Renal cortical epithelial cell (primary cell): ENCODE data around the gene SLIT1. TPM values are rescaled to one million over a fixed set of nuclear protein-coding genes. Genes with fewer than 3 reads are reported as not detected.

ENCODE experiments used
- DNase-seq: peaks from one replicate; pipeline ENCODE4 v3.0.0-alpha.2; 2011; ENCODE audit warnings: low read depth
- total RNA-seq: library from RNA; depleted of rRNA; stranded (reverse); fragments of >200 nt; gene quantifications from 2 replicates; pipeline ENCODE4 v1.2.3, GENCODE V29; 2014

Gene SLIT1
- total RNA-seq, 1 donor from 2014 or later = under 0.01 TPM

- DNase-seq = no peak
These were observed 17.5 kb upstream of the SLIT1 start for GRCh38 chr10:97203220-97203619.

GRCh38 chr10:97200616-97201015 lies 14.9 kb upstream of the SLIT1 start:
- peak; percentile 15 for DNase-seq

GRCh38 chr10:97199152-97199551 lies 13.4 kb upstream of the SLIT1 start:
- DNase-seq = no peak

- no peak for DNase-seq
These were observed 11.3 kb upstream of the SLIT1 start for GRCh38 chr10:97197030-97197500.

DNA sequence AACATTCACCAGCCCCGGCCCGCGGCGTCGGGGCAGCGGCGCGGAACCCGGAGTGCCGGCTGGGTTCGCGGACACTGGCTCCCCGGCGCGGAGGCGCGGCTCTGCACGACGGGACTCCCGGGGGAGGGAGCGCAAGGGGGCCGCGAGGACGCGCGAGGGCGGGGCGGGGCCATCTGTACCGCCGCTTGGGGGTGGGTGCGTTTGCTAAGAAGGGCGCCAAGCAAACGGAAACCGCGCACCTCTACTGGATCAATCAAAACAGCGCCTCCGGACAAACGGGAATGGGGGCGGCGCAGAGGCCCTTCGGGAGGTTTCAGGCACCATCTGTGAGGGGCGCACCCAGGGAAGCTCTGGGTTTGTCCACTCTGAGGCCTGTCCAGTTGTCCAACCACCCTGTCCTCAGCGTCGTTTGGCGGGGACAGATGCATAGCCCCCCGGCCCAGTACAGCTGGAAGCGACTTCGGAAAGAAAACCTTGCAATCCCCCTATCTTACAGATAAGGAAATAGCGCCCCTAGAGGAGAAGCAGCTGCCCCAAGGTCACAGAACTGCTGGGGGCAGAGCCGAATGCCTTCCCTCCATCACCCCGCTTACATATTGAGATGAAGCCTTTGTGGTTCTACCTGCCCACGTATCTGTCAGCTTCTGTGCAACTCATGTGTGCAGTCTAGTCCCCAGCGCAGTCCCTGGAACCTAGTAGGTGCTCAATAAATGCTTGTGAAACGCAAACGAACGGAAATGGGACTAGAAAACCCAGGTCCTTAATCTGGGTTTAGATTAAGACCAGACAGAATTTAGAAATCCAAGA lies 10.7 kb upstream of the SLIT1 start:
- peak; percentile 52 for DNase-seq

DNA sequence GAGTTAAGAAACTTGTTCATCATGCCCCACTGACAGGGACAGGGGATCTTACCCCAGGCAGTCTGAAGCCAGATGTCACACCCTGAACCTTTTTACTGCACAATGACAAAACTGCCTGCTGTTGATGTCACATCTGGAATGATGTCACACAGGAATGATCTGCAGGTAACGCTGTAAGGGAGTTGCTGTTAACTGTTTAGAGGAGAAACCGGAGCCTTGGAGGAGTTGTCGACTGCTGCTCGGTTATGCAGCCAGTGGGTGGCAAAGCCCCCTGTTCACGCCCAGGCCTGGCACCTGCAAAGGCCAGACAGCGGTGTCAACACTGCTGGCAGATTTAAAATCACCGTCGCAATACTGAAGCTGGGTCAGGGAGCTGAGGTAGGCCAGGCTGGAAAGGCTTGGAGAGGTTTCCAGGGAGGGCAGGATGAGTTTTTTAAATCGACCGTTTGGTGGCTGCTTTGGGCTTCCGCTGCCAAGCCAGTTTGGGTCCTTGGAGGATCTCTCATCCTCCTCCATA lies 10.0 kb upstream of the SLIT1 start:
- no peak for DNase-seq

DNA sequence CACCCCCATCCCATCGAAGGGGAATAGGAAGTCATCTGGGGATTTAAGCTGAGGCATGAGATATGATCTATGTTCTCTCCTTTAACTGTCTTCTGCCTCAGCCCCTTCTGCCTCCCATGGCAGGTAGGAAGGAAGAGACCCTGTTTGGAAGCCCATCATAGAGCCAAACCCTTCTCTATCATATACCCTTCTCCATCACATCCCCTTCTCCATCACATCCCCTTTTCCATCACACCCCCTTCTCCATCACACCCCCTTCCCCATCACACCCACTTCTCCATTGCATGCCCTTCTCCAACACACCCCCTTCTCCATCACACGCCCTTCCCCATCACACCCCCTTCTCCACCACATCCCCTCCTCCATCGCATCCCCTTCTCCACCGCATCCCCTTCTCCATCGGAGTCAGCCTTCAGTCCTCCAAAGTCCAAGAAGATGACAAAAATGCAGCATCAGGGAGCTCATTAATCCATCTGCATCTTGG lies 7.2 kb upstream of the SLIT1 start:
- DNase-seq = no peak

GRCh38 chr10:97190450-97190849 lies 4.7 kb upstream of the SLIT1 start:
- no peak for DNase-seq

DNA sequence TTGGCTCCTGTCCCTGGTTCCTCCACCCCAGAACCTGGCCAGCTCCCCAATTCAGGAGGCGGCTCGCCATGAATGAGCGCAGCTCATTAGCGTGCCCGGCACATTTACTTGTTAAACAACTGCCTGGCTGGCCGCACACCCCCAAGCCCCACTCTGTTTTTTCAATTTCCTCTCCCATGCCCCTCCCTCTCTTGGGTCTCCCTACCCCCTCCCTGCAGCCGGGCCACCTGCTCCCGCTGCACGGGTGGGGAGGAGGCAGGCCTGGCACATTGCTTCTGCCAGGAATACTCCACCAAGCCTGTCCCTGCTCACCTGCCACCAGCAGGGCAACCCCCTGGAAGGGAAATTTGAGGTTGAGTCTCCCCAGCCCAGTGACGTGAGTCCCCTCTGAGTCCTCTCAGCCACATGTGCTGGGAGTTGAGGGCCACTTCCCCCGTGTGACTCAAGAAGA lies 2.5 kb upstream of the SLIT1 start:
- DNase-seq = no peak

GRCh38 chr10:97186911-97187310 lies 1.2 kb upstream of the SLIT1 start:
- DNase-seq = no peak

DNA sequence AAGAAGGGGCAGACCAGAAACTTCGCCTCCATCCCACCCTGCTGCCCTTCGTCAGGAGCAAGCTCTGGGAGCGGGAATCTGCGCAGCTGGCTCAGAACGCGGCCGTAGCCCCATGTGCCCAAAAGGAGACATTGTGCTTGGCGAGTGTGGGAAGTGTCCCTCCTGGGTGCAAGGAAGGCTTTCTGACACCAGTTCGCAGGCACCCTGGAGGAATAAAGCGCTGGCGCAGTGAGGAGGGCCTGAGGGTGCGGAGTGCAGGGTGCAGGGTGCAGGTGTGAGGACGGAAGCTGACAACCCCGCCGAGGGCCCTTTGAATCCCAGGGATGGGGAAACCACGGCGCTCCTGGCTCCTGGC lies 811 bp downstream of the SLIT1 start:
- no peak for DNase-seq

DNA sequence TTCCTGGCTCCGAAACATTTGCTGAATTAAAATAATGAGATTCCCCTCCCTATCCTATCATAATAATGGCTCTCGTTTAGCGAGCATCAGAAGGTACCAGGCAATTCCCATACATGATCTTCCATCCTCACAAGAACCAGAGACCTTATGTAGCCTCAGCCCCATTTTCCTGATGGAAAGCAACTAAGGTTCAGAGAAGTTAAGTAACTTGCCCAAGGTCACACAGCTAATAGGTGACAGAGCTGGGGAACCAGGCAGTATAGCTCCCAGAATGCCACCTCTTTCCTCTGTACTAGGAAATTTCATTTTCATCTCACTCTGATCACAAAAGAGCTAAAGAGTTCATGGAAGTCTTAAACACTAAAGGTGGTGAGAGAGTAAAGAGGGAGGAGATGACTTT lies 2.4 kb downstream of the SLIT1 start:
- DNase-seq = no peak

GRCh38 chr10:97182288-97182990 lies 3.3 kb downstream of the SLIT1 start:
- no peak for DNase-seq

DNA sequence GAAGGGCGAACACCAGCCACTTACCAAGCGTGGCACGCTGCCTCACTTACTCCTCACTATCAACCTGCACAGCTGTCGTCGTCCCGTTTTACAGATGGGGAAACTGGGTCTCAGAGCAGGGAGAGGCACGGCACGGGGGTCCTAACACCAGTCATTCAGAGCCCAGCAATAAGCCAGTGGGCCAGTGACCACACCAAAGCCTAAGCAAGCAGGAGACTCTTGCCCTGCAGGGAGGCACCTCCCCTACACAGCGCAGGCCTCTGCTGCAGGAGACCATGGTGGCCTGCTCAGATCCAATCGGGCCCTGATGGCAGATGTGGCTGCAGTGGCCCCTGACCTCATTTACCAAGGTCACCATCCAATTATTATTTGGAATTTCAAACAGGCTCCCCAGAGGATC lies 4.8 kb downstream of the SLIT1 start:
- no peak for DNase-seq

DNA sequence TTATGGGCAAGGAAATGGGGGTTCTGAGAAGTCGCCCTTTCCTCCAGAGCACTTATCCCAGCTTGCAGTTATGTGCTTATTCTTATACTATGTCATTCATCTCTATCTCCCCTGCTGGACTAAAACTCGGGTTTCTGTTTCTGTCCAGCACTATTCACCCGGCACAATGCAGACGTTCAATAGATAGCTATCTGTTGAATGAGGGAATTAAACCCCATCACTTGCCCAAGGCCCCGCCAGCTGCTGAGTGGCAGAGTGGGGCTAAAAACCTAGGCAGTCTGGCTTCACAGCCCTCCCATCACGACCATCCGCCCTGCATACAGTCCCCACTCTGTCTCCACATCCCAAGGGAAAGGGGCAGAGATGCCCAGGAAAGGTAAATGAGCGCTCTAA lies 5.4 kb downstream of the SLIT1 start:
- DNase-seq = no peak

- no peak for DNase-seq
These were observed 5.9 kb downstream of the SLIT1 start for GRCh38 chr10:97179731-97180362.

GRCh38 chr10:97179311-97179710 lies 6.4 kb downstream of the SLIT1 start:
- DNase-seq = no peak

DNA sequence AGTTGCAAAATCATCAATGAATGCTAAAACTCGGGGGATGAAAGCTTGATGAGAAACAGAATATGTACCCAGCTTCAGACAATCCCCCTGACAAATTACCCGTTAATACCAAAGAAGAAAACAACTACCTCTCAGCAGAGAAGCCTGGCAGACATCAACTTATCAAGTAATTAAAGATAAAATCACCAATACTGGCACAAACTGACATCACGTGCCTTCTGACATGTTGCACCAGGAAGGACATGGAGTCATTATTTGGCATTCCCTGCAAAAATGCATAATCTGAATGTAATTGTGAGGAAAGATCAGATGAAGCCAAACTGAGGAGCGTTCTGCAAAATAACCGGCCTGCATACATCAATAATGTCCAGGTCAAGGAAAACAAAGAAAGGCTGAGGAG lies 7.7 kb downstream of the SLIT1 start:
- DNase-seq = no peak

- DNase-seq = no peak
These were observed 9.5 kb downstream of the SLIT1 start for GRCh38 chr10:97176226-97176625.

DNA sequence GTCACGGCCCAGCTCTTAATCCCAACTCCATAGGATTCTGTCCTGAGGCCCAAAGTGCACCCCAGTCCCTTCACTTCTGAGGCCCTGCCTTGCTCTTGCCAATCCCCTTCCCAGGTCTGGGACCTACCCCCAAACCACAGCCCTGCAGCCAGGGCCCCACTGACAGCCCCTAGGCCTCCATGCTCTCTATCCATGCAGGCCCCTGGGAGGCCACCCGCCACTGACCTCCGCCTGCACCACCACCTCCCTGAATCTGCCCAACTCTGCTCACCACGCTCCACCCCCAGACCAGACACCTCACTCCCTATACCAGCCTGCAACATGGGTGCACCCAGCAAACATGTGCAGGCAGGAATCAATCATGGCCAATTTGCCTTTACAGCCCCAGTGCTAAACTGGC lies 10.2 kb downstream of the SLIT1 start:
- DNase-seq = no peak

DNA sequence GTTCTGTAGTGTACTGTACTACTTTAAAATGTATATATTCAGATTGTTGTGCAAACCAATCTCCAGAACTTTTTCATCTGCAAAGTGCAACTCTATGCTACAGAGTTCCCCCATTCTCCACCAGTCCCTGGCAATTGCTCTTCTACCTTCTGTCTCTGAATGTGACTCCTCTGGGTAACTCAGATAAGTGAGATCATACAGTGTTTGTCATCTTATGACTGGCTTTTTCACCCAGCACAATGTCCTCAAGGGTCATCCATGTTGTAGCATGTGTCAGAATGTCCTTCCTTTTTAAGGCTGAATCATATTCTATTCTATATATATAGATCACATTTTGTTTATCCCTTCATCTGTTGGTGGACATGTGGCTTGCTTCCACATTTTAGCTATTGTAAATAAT lies 10.8 kb downstream of the SLIT1 start:
- no peak for DNase-seq

- no peak for DNase-seq
These were observed 11.4 kb downstream of the SLIT1 start for GRCh38 chr10:97174276-97174775.
